Loucy (cell line): ENCODE data around the gene HOXA3.

Experiments used
- H2AFZ ChIP-seq: fragments of 200-600 bp; sonication (generic); 2 replicates; pipeline ENCODE4 v1.6.0; 2016; ENCODE audit warnings: antibody characterized with exemption, mild to moderate bottlenecking, low read length, moderate library complexity
- H3F3A ChIP-seq: fragments of 200-600 bp; 2 replicates; pipeline ENCODE4 v1.6.0; 2016; ENCODE audit warnings: antibody characterized with exemption, low read depth, mild to moderate bottlenecking
- H3K27me3 ChIP-seq: fragments of 200-600 bp; sonication (generic); 2 replicates; pipeline ENCODE4 v1.6.1; 2014; ENCODE audit warnings: low read length, mild to moderate bottlenecking; ENCODE audit not compliant: insufficient read depth, poor library complexity, severe bottlenecking
- H3K36me3 ChIP-seq: fragments of 200-600 bp; sonication (generic); 2 replicates; pipeline ENCODE4 v1.6.1; 2016; ENCODE audit warnings: low read length; ENCODE audit not compliant: insufficient read depth
- H3K4me1 ChIP-seq: fragments of 200-600 bp; sonication (generic); 2 replicates; pipeline ENCODE4 v1.5.1; 2014; ENCODE audit warnings: low read length, mild to moderate bottlenecking; ENCODE audit not compliant: insufficient read depth, poor library complexity, severe bottlenecking
- H3K4me2 ChIP-seq: fragments of 200-600 bp; sonication (generic); 2 replicates; pipeline ENCODE4 v1.6.0; 2014; ENCODE audit warnings: antibody characterized with exemption, low read length, low read depth, mild to moderate bottlenecking; ENCODE audit not compliant: poor library complexity, severe bottlenecking
- H3K4me3 ChIP-seq: fragments of 200-600 bp; sonication (generic); 2 replicates; pipeline ENCODE4 v1.5.1; 2014; ENCODE audit warnings: low read length, mild to moderate bottlenecking, mixed read lengths; ENCODE audit not compliant: poor library complexity, severe bottlenecking
- H3K79me2 ChIP-seq: fragments of 200-600 bp; sonication (generic); 2 replicates; pipeline ENCODE4 v1.6.1; 2014; ENCODE audit warnings: low read length; ENCODE audit not compliant: insufficient read depth
- H3K9ac ChIP-seq: fragments of 200-600 bp; sonication (generic); 2 replicates; pipeline ENCODE4 v1.6.0; 2014; ENCODE audit warnings: mild to moderate bottlenecking, low read depth, low read length, moderate library complexity; ENCODE audit not compliant: poor library complexity, severe bottlenecking
- H3K9me2 ChIP-seq: fragments of 200-600 bp; sonication (generic); replicated peaks from 2 replicates; pipeline ENCODE4 v1.6.1; 2016; ENCODE audit warnings: low read depth, low read length, mixed read lengths
- H3K9me3 ChIP-seq: fragments of 200-600 bp; sonication (generic); 2 replicates; pipeline ENCODE4 v1.6.1; 2014; ENCODE audit warnings: mild to moderate bottlenecking, antibody characterized with exemption, low read length, low read depth; ENCODE audit not compliant: insufficient read depth
- H4K20me1 ChIP-seq: fragments of 200-600 bp; sonication (generic); 2 replicates; pipeline ENCODE4 v1.6.0; 2014; ENCODE audit warnings: antibody characterized with exemption, low read length, mild to moderate bottlenecking; ENCODE audit not compliant: insufficient read depth, poor library complexity, severe bottlenecking
- CTCF ChIP-seq: fragments of 200-600 bp; sonication (generic); conservative IDR thresholded peaks from 2 replicates; pipeline ENCODE4 v1.5.1; 2014; ENCODE audit warnings: mild to moderate bottlenecking, antibody characterized with exemption, low read length
- EZH2phosphoT487 ChIP-seq: fragments of 200-600 bp; IDR thresholded peaks from 2 replicates; pipeline ENCODE4 v1.6.1; 2018; ENCODE audit warnings: antibody characterized with exemption, mild to moderate bottlenecking, moderate library complexity, borderline replicate concordance

HOXA3 gene

GRCh38 chr7:27146491-27147198 is 5.7 kb downstream of the HOXA3 start:
- Histone ChIP-seq H3F3A (no peaks in the 10 kb centered on the region), H3K9me2 (no peaks in the 10 kb centered on the region), H4K20me1 (peaks cover 98% of the 10 kb centered on the region), H3K36me3 (peaks cover 81% of the 10 kb centered on the region), H3K4me1 (peaks cover 37% of the 10 kb centered on the region), H3K9me3 (no peaks in the 10 kb centered on the region), H3K4me3 (peak overlapping the region; percentile 94), H3K27me3 (peaks cover 28% of the 10 kb centered on the region), H3K79me2 (peaks cover 100% of the 10 kb centered on the region), H3K4me2 (peak overlapping the region; percentile 91), H3K9ac (peak overlapping the region; percentile 99), H2AFZ (no peak overlapping the region)
- no peak for TF ChIP-seq CTCF
- TF ChIP-seq EZH2phosphoT487, result no peak

GRCh38 chr7:27145914-27146412 is 6.4 kb downstream of the HOXA3 start:
- peaks cover 88% of the 10 kb centered on the region for H3K36me3 ChIP-seq
- H3K79me2 ChIP-seq, result peaks cover 100% of the 10 kb centered on the region
- no peaks in the 10 kb centered on the region for H3K9me2 ChIP-seq
- H2AFZ ChIP-seq, result no peak overlapping the region
- peaks cover 21% of the 10 kb centered on the region for H3K27me3 ChIP-seq
- TF ChIP-seq EZH2phosphoT487 (no peak), CTCF (no peak)
- peaks cover under 1% of the 10 kb centered on the region for H3F3A ChIP-seq
- peak overlapping the region; percentile 99 for H3K9ac ChIP-seq
- no peaks in the 10 kb centered on the region for H3K9me3 ChIP-seq
- peaks cover 98% of the 10 kb centered on the region for H4K20me1 ChIP-seq
- H3K4me3 ChIP-seq, result peak overlapping the region; percentile 94
- peak overlapping the region; percentile 91 for H3K4me2 ChIP-seq
- peaks cover 44% of the 10 kb centered on the region for H3K4me1 ChIP-seq

GRCh38 chr7:27145165-27145913 is 7.0 kb downstream of the HOXA3 start:
- Histone ChIP-seq H4K20me1 (peaks cover 100% of the 10 kb centered on the region), H3K9me3 (no peaks in the 10 kb centered on the region), H3K27me3 (peaks cover 16% of the 10 kb centered on the region), H2AFZ (no peak overlapping the region), H3K79me2 (peaks cover 100% of the 10 kb centered on the region), H3K9me2 (no peaks in the 10 kb centered on the region), H3F3A (peaks cover 4% of the 10 kb centered on the region), H3K4me1 (peaks cover 51% of the 10 kb centered on the region), H3K9ac (peak overlapping the region; percentile 99), H3K36me3 (peaks cover 92% of the 10 kb centered on the region), H3K4me3 (peak overlapping the region; percentile 94), H3K4me2 (peak overlapping the region; percentile 91)
- TF ChIP-seq EZH2phosphoT487, result no peak
- no peak for TF ChIP-seq CTCF
